Kidney (tissue), 14 donors: ENCODE measurements around the gene ZNF692. TPM values are rescaled to one million over a fixed set of nuclear protein-coding genes. Genes with fewer than 3 reads are reported as not detected.
A peak's percentile ranks its signal among the peaks of the same experiment; 100 is the strongest.
"Not testable (repeated sequence)": the region's sequence is repeated elsewhere in the genome, so short reads cannot be mapped to it uniquely, and the experiment has no call there.

Experiments used
- DNase-seq, 5 donors: peaks; one replicate each; pipeline ENCODE4 v3.0.0-alpha.2; 2013 to 2020
- FAIRE-seq: peaks from 2 replicates; lab custom pipeline; 2012; peaks lifted over from hg19 to GRCh38; lab: Jason Lieb, UNC
- H3K27ac ChIP-seq, 2 donors: one replicate each; pipeline ENCODE4 v1.7.0; 2013; ENCODE audit warnings: low read depth in 2 of 2, low read length in 2 of 2, inconsistent platforms in 1 of 2
- H3K27me3 ChIP-seq: one replicate; pipeline ENCODE4 v1.7.1; 2013; ENCODE audit warnings: low read length, inconsistent platforms; ENCODE audit not compliant: control insufficient read depth, insufficient read depth
- H3K36me3 ChIP-seq, 3 donors: one replicate each; pipeline versions ENCODE4 v1.7.0 to v1.7.1; 2013; ENCODE audit warnings: low read length in 3 of 3, control low read depth in 1 of 3, inconsistent platforms in 1 of 3; ENCODE audit not compliant: insufficient read depth in 3 of 3, control insufficient read depth in 2 of 3
- H3K4me1 ChIP-seq, 3 donors: one replicate each; pipeline versions ENCODE4 v1.7.0 to v1.7.1; 2013; ENCODE audit warnings: low read length in 3 of 3, inconsistent platforms in 1 of 3, low read depth in 1 of 3; ENCODE audit not compliant: control insufficient read depth in 2 of 3, insufficient read depth in 2 of 3
- H3K4me3 ChIP-seq, 3 donors: one replicate each; pipeline versions ENCODE4 v1.7.0 to v1.8.1; 2013; ENCODE audit warnings: low read length in 3 of 3, control low read depth in 1 of 3, inconsistent platforms in 1 of 3
- H3K9ac ChIP-seq, 3 donors: one replicate each; pipeline versions ENCODE4 v1.7.0 to v1.7.1; 2013; ENCODE audit warnings: low read length in 3 of 3, control low read depth in 1 of 3, inconsistent platforms in 1 of 3
- H3K9me3 ChIP-seq, 3 donors: one replicate each; pipeline versions ENCODE4 v1.7.0 to v1.7.1; 2013; ENCODE audit warnings: low read length in 3 of 3, control low read depth in 1 of 3, inconsistent platforms in 1 of 3; ENCODE audit not compliant: control insufficient read depth in 2 of 3, insufficient read depth in 1 of 3
- CTCF ChIP-seq: IDR thresholded peaks from 3 replicates; pipeline ENCODE4 v1.5.1; 2012; ENCODE audit warnings: mild to moderate bottlenecking, moderate library complexity, borderline replicate concordance; ENCODE audit not compliant: insufficient read depth; ENCODE audit errors: extremely low read depth
- intact Hi-C: fragments of 100-400 bp; cut with DNase I; formaldehyde crosslinking; loops from one replicate; pipeline ENCODE4 v1.11.1; 2022
- polyA plus RNA-seq: library from polyadenylated mRNA; stranded (reverse); fragments of 350-450 nt; fragmentation: Illumina TruSeq; extraction: RNeasy Lipid Tissue Mini Kit (QIAGEN cat#74804); gene quantifications from one replicate; pipeline ENCODE4 v1.2.3, GENCODE V29; 2014; ENCODE audit warnings: low read depth, low replicate concordance; ENCODE audit not compliant: insufficient read depth
- total RNA-seq: library from RNA; stranded (reverse); fragmentation: NEBNext Ultra II Directional; extraction: Animal tissue kit (Norgen Biotek cat#: 25700); gene quantifications from one replicate; pipeline ENCODE4 v1.2.1, GENCODE V29; 2021
- donor health status: control.
- donor health status: control.
- donor health status: control.
- donor health status: control.
- donor health status: control.
- donor health status: DM: yes; HTN: yes; CAD: no.
- donor health status: Normal renal cell carcinoma (clear cell type).

Gene ZNF692
- total and polyA plus RNA-seq, 2 donors from 2014 or later, result 29.6 to 34.4 TPM

GRCh38 chr1:248890549-248891498 is 31.9 kb upstream of the ZNF692 start:
- H3K9me3 ChIP-seq, result no peaks in the 10 kb centered on the region
- no peak for TF ChIP-seq CTCF
- H3K4me3 ChIP-seq, result no peak overlapping the region
- H3K9ac ChIP-seq, result no peak overlapping the region
- H3K27ac ChIP-seq, result no peak overlapping the region
- no peaks in the 10 kb centered on the region for H3K4me1 ChIP-seq
- intact Hi-C loops, result no loop called here
- FAIRE-seq (no peak), DNase-seq (no peak)
- no peaks in the 10 kb centered on the region for H3K36me3 ChIP-seq
- H3K27me3 ChIP-seq, result no peaks in the 10 kb centered on the region

- H3K4me1 ChIP-seq, H3K9ac ChIP-seq, H3K4me3 ChIP-seq, H3K27me3 ChIP-seq, DNase-seq, FAIRE-seq, intact Hi-C loops, H3K27ac ChIP-seq, H3K36me3 ChIP-seq, H3K9me3 ChIP-seq: not testable (repeated sequence)
Observed at GRCh38 chr1:248889914-248890243, 31.0 kb upstream of the ZNF692 start.

DNA sequence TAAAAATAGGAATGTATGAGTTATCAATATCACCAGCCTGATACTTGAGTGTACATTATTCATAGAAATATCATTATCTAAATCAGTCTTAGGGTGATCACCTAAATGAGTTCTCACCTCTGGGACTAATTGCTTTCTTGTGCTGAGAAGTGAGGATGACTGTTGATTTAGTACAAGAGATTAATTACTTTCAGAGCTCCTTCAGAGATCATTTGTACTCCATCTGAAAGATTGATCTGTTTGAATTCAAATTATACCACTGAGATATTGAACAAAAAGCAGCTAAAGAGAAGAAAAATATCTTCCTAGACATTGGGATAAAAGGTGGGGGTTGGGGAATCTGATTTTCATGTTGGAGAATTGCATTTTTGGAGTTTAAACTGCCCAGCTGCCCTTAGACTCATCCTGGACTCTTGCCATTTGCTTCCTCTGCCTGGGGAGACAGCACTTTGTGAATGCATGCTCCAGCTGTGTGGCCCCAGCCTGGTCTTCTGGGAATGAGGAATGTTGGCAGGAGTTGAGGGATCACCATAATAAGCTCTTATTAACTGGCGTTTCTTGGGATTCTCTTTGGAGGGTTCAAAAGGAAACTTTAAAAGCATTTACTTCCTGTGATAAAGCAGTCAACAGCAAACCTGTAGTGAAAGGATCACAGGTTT is 27.5 kb upstream of the ZNF692 start:
- FAIRE-seq, result no peak
- Histone ChIP-seq H3K36me3 (no peaks in the 10 kb centered on the region), H3K27me3 (no peaks in the 10 kb centered on the region), H3K4me3 (no peak overlapping the region), H3K9me3 (no peaks in the 10 kb centered on the region), H3K27ac (no peak overlapping the region), H3K9ac (no peak overlapping the region), H3K4me1 (no peaks in the 10 kb centered on the region)
- intact Hi-C loops, result no loop called here
- TF ChIP-seq CTCF, result no peak
- peak in 1 of 5 donors; percentile 23 for DNase-seq

GRCh38 chr1:248885646-248886045 is 26.8 kb upstream of the ZNF692 start:
- intact Hi-C loops, result no loop called here
- H3K4me1 ChIP-seq, result no peaks in the 10 kb centered on the region
- no peak for TF ChIP-seq CTCF
- FAIRE-seq (no peak), DNase-seq (no peak)
- H3K36me3 ChIP-seq, result no peaks in the 10 kb centered on the region
- H3K9me3 ChIP-seq, result no peaks in the 10 kb centered on the region
- no peak overlapping the region for H3K27ac ChIP-seq
- no peaks in the 10 kb centered on the region for H3K27me3 ChIP-seq
- H3K4me3 ChIP-seq, result no peak overlapping the region
- H3K9ac ChIP-seq, result no peak overlapping the region
